NT2/D1 (cell line): ENCODE results near the gene NPTXR.

ENCODE experiments used
- SUZ12 ChIP-seq: IDR thresholded peaks from 2 replicates; pipeline ENCODE4 v1.6.1; 2011; ENCODE audit not compliant: insufficient read length, insufficient read depth; ENCODE audit errors: extremely low read depth
- YY1 ChIP-seq: IDR thresholded peaks from 2 replicates; pipeline ENCODE4 v1.6.1; 2011; ENCODE audit not compliant: insufficient read length, insufficient read depth
- ZNF274 ChIP-seq: IDR thresholded peaks from 2 replicates; pipeline ENCODE4 v1.6.1; 2011; ENCODE audit warnings: mild to moderate bottlenecking, low read depth, low read length

- TF ChIP-seq YY1 (no peak), SUZ12 (no peak), ZNF274 (no peak)
Measured at GRCh38 chr22:38827510-38827909, 16.3 kb downstream of the NPTXR start.
